Posterior vena cava (tissue), 2 donors: ENCODE data around the gene PROZ. TPM values are rescaled to one million over a fixed set of nuclear protein-coding genes. Genes with fewer than 3 reads are reported as not detected.

Experiments used
- DNase-seq: peaks from one replicate; pipeline ENCODE4 v3.0.0-alpha.2; 2020; ENCODE audit warnings: low spot score
- intact Hi-C, 2 donors: fragments of 100-400 bp; cut with DNase I; formaldehyde crosslinking; loops; one replicate each; pipeline versions ENCODE4 v1.14.1 to v1.14.2; 2022 to 2023
- total RNA-seq, 2 donors: library from RNA; stranded (reverse); fragmentation: NEBNext Ultra II Directional; extraction: Animal tissue kit (Norgen Biotek cat#: 25700); gene quantifications; one replicate each; pipeline ENCODE4 v1.2.1, GENCODE V29; 2021
- donor health status: DM: yes; HTN: yes; CAD: no.
- donor health status: DM: yes; HTN: yes; CAD: no.

The PROZ gene
- total RNA-seq, 2 donors from 2014 or later = not detected

DNA sequence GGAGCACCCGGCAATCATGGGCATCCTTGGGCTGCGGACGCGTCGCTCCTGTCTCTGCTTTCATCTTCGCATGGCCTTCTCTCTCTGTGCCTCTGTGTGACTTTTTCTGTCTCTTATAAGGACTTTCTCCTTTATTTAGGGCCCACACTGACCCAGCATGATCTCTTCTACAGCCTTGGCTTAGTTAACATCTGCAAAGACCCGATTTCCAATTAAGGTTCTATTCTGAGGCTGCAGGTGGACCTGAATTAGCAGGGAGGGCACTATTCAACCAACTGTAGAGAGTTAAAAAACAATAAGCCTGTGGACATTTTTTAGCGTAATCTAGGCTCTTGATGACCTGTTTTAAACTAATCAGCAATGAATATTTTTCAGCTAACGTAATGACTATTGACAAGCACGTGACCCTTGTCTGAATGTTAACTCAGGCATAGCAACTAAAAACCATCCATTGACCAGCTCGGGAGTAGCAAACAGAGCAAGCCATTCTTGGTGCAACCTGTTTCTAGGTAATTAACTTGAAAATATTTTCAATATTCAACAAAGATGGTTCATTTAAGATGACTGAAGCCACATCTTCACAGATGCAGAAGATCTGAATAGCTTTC is 20.7 kb upstream of the PROZ start:
- DNase-seq = no peak
- intact Hi-C loops = no loop called here

GRCh38 chr13:113138792-113139551 is 19.5 kb upstream of the PROZ start:
- intact Hi-C loops = no loop called here

DNA sequence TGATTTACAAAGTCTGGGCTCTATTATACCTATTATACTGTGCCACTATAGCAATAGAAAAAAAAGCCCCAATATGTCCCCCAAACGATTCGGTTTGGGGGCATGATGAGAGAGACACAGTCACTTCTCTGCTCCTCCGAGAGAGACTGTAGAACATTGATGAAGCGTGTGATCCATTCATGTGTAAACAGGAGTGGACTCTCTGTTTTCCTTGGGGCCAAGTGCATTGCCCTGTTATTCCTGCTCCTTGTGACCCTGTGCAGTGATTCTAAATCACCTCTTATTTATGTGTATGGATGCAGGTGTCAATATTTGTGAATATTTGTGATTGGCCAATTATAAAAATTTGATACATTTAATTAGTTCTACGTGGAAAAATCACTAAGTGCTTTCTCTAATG is 18.9 kb upstream of the PROZ start:
- intact Hi-C loops = no loop called here
- no peak for DNase-seq

More at GRCh38 chr13:113138792-113139551, 19.5 kb upstream of the PROZ start:
- DNase-seq = peak; percentile 43

- intact Hi-C loops = no loop called here
- peak; percentile 70 for DNase-seq
Measured at GRCh38 chr13:113140677-113141600, 17.5 kb upstream of the PROZ start.

GRCh38 chr13:113141601-113141970 is 16.9 kb upstream of the PROZ start:
- DNase-seq = no peak
- intact Hi-C loops = no loop called here

DNA sequence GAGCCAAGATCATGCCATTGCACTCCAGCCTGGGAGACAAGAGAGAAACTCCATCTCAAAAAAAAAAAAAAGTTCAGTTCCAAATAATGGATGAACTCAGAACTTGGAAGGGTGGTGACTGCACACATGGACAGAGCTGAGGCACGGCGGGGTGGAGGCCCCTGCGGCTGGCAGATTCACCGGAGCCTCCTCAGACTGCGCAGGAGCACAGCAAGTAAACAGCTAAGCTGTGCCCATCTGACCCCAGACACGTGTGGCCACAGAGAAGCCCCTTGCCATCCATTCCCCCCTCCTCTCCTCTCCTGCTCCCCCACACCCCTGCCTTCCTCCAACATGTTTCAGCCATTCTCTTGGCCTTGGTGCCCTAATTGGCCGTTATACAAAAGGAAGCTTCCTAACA is 15.6 kb upstream of the PROZ start:
- intact Hi-C loops = no loop called here
- no peak for DNase-seq

GRCh38 chr13:113143466-113144254 is 14.8 kb upstream of the PROZ start:
- no peak for DNase-seq
- intact Hi-C loops = no loop called here

- no peak for DNase-seq
- intact Hi-C loops = no loop called here
Measured at GRCh38 chr13:113144255-113144629, 14.2 kb upstream of the PROZ start.

DNA sequence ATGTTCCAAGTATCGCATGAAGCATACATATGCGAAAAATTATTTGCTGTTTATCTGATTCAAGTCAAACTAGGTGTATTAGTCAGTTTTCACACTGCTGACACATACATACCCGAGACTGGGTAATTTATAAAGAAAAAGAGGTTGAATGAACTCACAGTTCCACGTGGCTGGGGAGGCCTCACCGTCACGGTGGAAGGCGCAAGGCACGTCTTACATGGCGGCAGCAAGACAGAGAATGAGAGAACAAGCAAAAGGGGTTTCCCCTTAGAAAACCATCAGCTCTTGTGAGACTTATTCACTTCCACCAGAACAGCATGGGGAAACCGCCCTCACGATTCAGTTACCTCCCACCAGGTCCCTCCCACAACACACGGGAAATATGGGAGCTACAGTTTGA is 13.0 kb upstream of the PROZ start:
- intact Hi-C loops = no loop called here
- DNase-seq = no peak

DNA sequence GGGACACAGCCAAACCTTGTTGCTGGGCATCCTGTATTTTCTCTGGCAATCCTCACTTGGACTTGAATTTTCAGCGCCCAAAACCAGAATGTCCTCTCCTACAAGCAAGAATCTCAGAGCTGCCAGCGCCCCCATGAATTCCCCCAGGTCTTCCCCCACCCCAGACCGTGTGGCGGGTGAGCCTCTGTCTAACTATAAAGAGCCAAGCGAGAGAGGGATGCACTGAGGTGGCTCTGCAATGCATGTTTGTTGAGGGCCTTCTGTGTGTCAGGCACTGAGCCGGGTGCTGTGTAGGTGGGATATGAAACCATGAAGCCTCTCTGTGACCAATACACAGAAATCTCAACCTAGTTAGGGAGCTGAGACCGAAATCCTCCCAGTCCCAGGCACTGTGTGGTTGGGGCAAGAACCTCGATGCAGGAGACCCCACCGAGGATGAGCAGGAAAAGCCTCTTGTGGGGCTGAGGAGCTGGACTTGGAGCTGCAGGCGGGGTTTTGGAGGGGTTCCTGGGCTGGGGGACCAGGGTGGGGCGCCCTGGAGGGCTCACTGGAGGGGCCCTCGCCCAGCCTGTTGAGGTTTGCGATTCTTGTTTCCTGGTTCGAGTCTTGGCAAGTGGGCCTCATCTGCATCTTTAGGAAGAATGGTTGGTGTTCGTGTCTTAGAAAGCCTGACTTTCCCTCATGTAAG is 12.4 kb upstream of the PROZ start:
- peak; percentile 46 for DNase-seq
- intact Hi-C loops = no loop called here

- peak; percentile 37 for DNase-seq
- intact Hi-C loops = no loop called here
Measured at GRCh38 chr13:113146750-113147149, 11.7 kb upstream of the PROZ start.

DNA sequence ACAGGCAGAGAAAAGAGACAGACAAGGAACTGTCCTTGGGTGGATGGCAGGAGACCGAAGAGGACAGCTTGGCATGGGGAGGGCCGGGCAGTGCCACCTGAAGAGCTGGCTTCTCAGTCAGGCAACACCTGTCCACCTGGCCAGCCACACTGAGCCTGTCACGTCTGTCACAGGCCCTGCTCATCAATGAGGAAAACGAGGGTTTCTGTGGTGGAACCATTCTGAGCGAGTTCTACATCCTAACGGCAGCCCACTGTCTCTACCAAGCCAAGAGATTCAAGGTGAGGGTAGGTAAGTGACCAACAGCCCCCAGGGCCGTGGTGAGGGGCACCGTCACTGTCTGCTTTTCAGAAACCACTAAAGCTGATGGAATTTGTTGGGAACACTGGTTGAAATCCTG is 11.2 kb upstream of the PROZ start:
- intact Hi-C loops = no loop called here
- DNase-seq = peak; percentile 45

GRCh38 chr13:113148407-113148806 is 10.0 kb upstream of the PROZ start:
- DNase-seq = peak; percentile 51
- intact Hi-C loops = no loop called here

- intact Hi-C loops = no loop called here
- DNase-seq = peak; percentile 75
Measured at GRCh38 chr13:113148940-113149503, 9.4 kb upstream of the PROZ start.

- no peak for DNase-seq
- intact Hi-C loops = no loop called here
Measured at GRCh38 chr13:113149711-113150549, 8.5 kb upstream of the PROZ start.

GRCh38 chr13:113150550-113151365 is 7.7 kb upstream of the PROZ start:
- DNase-seq = no peak
- intact Hi-C loops = no loop called here
